Neural progenitor cell (in vitro differentiated cells): Measurements from ENCODE around the gene RCAN1.

Source experiments
- CTCF ChIP-seq: fragments of 200-600 bp; sonication (generic); IDR thresholded peaks from 2 replicates; pipeline ENCODE4 v1.5.1; 2017; ENCODE audit warnings: antibody characterized with exemption, mild to moderate bottlenecking
- EZH2phosphoT487 ChIP-seq: fragments of 200-600 bp; sonication (generic); IDR thresholded peaks from 2 replicates; pipeline ENCODE4 v1.6.1; 2017; ENCODE audit warnings: antibody characterized with exemption

GRCh38 chr21:34603710-34604057 is 11.2 kb downstream of the RCAN1 start:
- no peak for TF ChIP-seq CTCF
- TF ChIP-seq EZH2phosphoT487, result no peak
